Measurements from ENCODE around the gene SZT2.

The SZT2 gene

GRCh38 chr1:43448955-43449707, 59.4 kb downstream of the SZT2 start:
- no peak for DNase-seq (ENCODE audit: low read depth)
- TF ChIP-seq CTCF (conservative IDR thresholded peaks at IDR 0.05; ENCODE audit: low read depth, low read length): no peak
- H3K4me3 ChIP-seq (ENCODE audit: low read depth, low read length): no peak overlapping the region

GRCh38 chr1:43449708-43450069, 60.0 kb downstream of the SZT2 start:
- no peak for DNase-seq (ENCODE audit: low read depth)
- H3K4me3 ChIP-seq (ENCODE audit: low read depth, low read length): no peak overlapping the region
- no peak for TF ChIP-seq CTCF (conservative IDR thresholded peaks at IDR 0.05; ENCODE audit: low read depth, low read length)

GRCh38 chr1:43450251-43450941, 60.7 kb downstream of the SZT2 start:
- no peak for DNase-seq (ENCODE audit: low read depth)
- H3K4me3 ChIP-seq (ENCODE audit: low read depth, low read length): no peak overlapping the region
- TF ChIP-seq CTCF (conservative IDR thresholded peaks at IDR 0.05; ENCODE audit: low read depth, low read length): no peak

GRCh38 chr1:43451157-43451591, 61.5 kb downstream of the SZT2 start:
- no peak for TF ChIP-seq CTCF (conservative IDR thresholded peaks at IDR 0.05; ENCODE audit: low read depth, low read length)
- no peak for DNase-seq (ENCODE audit: low read depth)
- no peak overlapping the region for H3K4me3 ChIP-seq (ENCODE audit: low read depth, low read length)

GRCh38 chr1:43451701-43452532, 62.2 kb downstream of the SZT2 start:
- DNase-seq (ENCODE audit: low read depth): no peak

More at GRCh38 chr1:43451701-43452532, 62.2 kb downstream of the SZT2 start:
- no peak for TF ChIP-seq CTCF (conservative IDR thresholded peaks at IDR 0.05; ENCODE audit: low read depth, low read length)
- no peak overlapping the region for H3K4me3 ChIP-seq (ENCODE audit: low read depth, low read length)
